ENCODE measurements around the gene ZNF516.

Gene ZNF516

DNA sequence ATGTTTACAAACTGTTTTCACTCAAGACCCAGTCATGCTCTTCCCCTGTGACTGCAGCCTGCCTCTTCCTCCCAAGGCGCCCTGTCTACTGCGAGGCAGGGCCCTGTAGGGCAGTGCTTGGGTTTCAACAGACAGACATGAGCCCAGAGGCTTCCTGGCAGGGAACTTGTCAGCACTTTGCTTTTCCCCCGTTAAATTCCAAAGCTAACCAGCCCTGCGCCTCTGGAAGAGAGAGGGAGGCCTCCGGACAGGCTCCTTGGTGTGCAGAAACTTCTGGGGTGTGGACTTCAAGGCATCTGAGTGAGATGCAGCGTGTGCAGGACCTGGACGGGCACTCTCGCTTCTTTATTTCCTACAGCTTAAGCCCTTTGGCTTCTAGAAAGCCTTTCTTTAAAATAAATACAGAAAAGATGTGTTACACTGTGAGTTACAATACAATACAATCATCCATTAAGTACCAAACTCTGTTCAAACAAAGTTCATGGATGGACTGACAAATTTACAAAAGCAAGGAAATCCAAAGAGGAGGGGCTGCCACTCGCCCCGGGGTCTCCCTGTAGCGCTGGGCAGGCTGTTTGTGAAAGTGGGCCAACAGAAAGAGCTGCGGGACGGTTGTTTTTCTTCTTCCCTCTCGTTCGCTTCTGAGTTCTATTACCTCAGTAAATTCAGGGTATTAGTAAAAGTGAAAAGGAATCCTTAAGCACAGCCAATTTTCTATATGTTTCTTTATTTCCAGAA lies 8.8 kb upstream of the ZNF516 start:
- peak overlapping the region in 1 of 2 donors; percentile 36 for H3K4me3 ChIP-seq (ENCODE audit: low read length in 2 of 2)
- no peaks in the 10 kb centered on the region for H3K27me3 ChIP-seq (ENCODE audit: control insufficient read depth in 3 of 3, insufficient read depth in 3 of 3, low read depth in 1 of 3, low read length in 3 of 3)
- H3K14ac ChIP-seq (ENCODE audit: low read length): no peak overlapping the region
- no peaks in the 10 kb centered on the region for H3K9me3 ChIP-seq (replicated peaks in 1 of 2; ENCODE audit: control insufficient read depth in 2 of 2, insufficient read depth in 1 of 2, low read depth in 1 of 2, low read length in 2 of 2)
- no peak overlapping the region for H4K91ac ChIP-seq (ENCODE audit: low read depth, low read length, poor library complexity)
- H3K23ac ChIP-seq (ENCODE audit: low read depth, low read length, poor library complexity): no peak overlapping the region
- WGBS, 2 donors (ENCODE audit: extremely low coverage in 2 of 2, insufficient read length in 2 of 2, insufficient replicate concordance in 1 of 2): no CpG with 5 or more reads among the region's 15 CpGs
- H4K8ac ChIP-seq (ENCODE audit: low read depth, low read length): no peak overlapping the region
- H2BK120ac ChIP-seq (ENCODE audit: low read depth, low read length): no peak overlapping the region
- no peak for DNase-seq (ENCODE audit: low spot score)
- peak overlapping the region; percentile 61 for H3K27ac ChIP-seq (replicated peaks; ENCODE audit: low read length)
- no peaks in the 10 kb centered on the region for H3K36me3 ChIP-seq (replicated peaks in 1 of 2; ENCODE audit: control insufficient read depth in 2 of 2, insufficient read depth in 2 of 2, low read length in 2 of 2)
- no peak overlapping the region for H3K4me2 ChIP-seq (ENCODE audit: insufficient read depth, low read length, poor library complexity, severe bottlenecking)
- H3K18ac ChIP-seq (ENCODE audit: low read length): peak overlapping the region; percentile 61
- no peaks in the 10 kb centered on the region for H3K79me1 ChIP-seq (ENCODE audit: low read depth, low read length)
- peaks cover 9 to 21% of the 10 kb centered on the region in 2 donors for H3K4me1 ChIP-seq (ENCODE audit: control insufficient read depth in 2 of 2, insufficient read depth in 1 of 2, low read depth in 1 of 2, low read length in 2 of 2)
- H2BK12ac ChIP-seq (ENCODE audit: low read length): no peak overlapping the region
- no peak overlapping the region for H3K4ac ChIP-seq (ENCODE audit: low read length)
- H2BK15ac ChIP-seq (ENCODE audit: low read length): no peak overlapping the region
- H2BK5ac ChIP-seq (ENCODE audit: low read length): no peak overlapping the region
- peak overlapping the region; percentile 95 for H2AFZ ChIP-seq (ENCODE audit: low read length)
- H2AK5ac ChIP-seq (ENCODE audit: low read depth, low read length): no peak overlapping the region
- no peak overlapping the region for H3K9ac ChIP-seq (ENCODE audit: low read depth, low read length, poor library complexity)

DNA sequence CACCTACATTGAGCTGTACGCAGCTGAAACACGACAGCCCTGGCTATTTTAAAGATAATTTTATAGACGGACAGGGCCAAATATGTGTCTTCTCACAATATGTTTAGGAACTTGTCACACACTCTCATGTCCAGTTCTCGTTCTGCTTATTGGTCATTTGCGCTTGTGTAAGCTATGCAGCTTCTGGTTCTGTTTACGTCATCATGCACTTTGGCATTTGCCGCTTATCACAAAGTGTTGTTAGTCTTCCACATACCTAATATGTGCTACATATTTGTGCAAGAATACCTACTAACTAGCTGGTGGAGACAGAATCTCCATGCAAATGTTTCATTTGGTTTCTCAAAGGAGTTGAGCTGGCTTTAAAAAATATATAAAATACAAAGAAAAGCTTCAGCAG lies 7.5 kb upstream of the ZNF516 start:
- no peak overlapping the region for H3K23ac ChIP-seq (ENCODE audit: low read depth, low read length, poor library complexity)
- WGBS, 2 donors (ENCODE audit: extremely low coverage in 2 of 2, insufficient read length in 2 of 2, insufficient replicate concordance in 1 of 2): no CpG with 5 or more reads among the region's 7 CpGs
- H2AFZ ChIP-seq (ENCODE audit: low read length): no peak overlapping the region
- no peak overlapping the region for H3K4me2 ChIP-seq (ENCODE audit: insufficient read depth, low read length, poor library complexity, severe bottlenecking)
- no peak overlapping the region for H4K91ac ChIP-seq (ENCODE audit: low read depth, low read length, poor library complexity)
- H3K79me1 ChIP-seq (ENCODE audit: low read depth, low read length): no peaks in the 10 kb centered on the region
- H3K4ac ChIP-seq (ENCODE audit: low read length): no peak overlapping the region
- H3K9me3 ChIP-seq (replicated peaks in 1 of 2; ENCODE audit: control insufficient read depth in 2 of 2, insufficient read depth in 1 of 2, low read depth in 1 of 2, low read length in 2 of 2): no peaks in the 10 kb centered on the region
- H3K27ac ChIP-seq (replicated peaks; ENCODE audit: low read length): no peak overlapping the region
- H4K8ac ChIP-seq (ENCODE audit: low read depth, low read length): no peak overlapping the region
- no peaks in the 10 kb centered on the region for H3K27me3 ChIP-seq (ENCODE audit: control insufficient read depth in 3 of 3, insufficient read depth in 3 of 3, low read depth in 1 of 3, low read length in 3 of 3)
- no peak overlapping the region for H2BK120ac ChIP-seq (ENCODE audit: low read depth, low read length)
- no peak overlapping the region for H3K4me3 ChIP-seq (ENCODE audit: low read length in 2 of 2)
- no peak overlapping the region for H3K14ac ChIP-seq (ENCODE audit: low read length)
- H2BK5ac ChIP-seq (ENCODE audit: low read length): no peak overlapping the region
- no peak for DNase-seq (ENCODE audit: low spot score)
- H2BK12ac ChIP-seq (ENCODE audit: low read length): no peak overlapping the region
- peaks cover 9 to 21% of the 10 kb centered on the region in 2 donors for H3K4me1 ChIP-seq (ENCODE audit: control insufficient read depth in 2 of 2, insufficient read depth in 1 of 2, low read depth in 1 of 2, low read length in 2 of 2)
- no peak overlapping the region for H3K18ac ChIP-seq (ENCODE audit: low read length)
- H3K9ac ChIP-seq (ENCODE audit: low read depth, low read length, poor library complexity): no peak overlapping the region
- no peak overlapping the region for H2BK15ac ChIP-seq (ENCODE audit: low read length)
- H2AK5ac ChIP-seq (ENCODE audit: low read depth, low read length): no peak overlapping the region
- H3K36me3 ChIP-seq (replicated peaks in 1 of 2; ENCODE audit: control insufficient read depth in 2 of 2, insufficient read depth in 2 of 2, low read length in 2 of 2): no peaks in the 10 kb centered on the region

DNA sequence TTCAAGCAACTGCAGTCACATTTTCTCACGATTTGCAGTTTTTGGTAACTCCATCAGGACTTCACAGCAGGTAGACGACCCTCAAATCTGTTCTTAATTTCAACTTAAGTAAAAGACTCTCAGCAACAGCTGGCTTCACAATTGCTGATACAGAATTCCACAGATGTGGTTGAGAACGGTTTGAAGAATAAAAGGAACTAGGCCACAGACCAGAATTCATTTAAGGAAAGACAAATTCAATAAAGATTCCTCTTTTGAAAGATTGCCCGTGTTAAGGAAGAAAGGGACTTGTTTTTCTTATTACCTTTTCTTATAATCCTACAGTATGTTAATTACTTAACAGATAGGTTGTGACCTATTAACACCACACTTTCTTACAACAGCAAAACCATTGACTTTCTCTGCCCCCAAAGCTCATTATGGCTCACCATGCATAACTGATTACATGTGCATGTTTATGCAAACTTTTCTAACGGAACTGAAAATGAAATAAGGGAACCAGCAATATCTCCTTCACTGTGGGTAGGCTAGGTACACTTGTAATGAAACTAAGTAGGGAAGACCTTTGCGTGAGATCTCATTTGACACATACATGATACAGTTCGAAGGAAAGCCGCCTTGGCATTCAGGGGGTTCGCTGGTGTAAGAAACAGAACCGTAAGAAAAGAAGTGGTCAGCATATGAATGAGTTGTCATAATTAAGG lies 4.7 kb upstream of the ZNF516 start:
- no peak for DNase-seq (ENCODE audit: low spot score)
- Histone ChIP-seq H2BK15ac (ENCODE audit: low read length) (no peak overlapping the region), H4K91ac (ENCODE audit: low read depth, low read length, poor library complexity) (no peak overlapping the region), H3K4me3 (ENCODE audit: low read length in 2 of 2) (no peak overlapping the region), H3K4me1 (ENCODE audit: control insufficient read depth in 2 of 2, insufficient read depth in 1 of 2, low read depth in 1 of 2, low read length in 2 of 2) (peaks cover 12 to 28% of the 10 kb centered on the region in 2 donors), H3K79me1 (ENCODE audit: low read depth, low read length) (no peaks in the 10 kb centered on the region), H3K4ac (ENCODE audit: low read length) (no peak overlapping the region), H2BK120ac (ENCODE audit: low read depth, low read length) (no peak overlapping the region), H3K23ac (ENCODE audit: low read depth, low read length, poor library complexity) (no peak overlapping the region), H3K9ac (ENCODE audit: low read depth, low read length, poor library complexity) (no peak overlapping the region), H2BK5ac (ENCODE audit: low read length) (no peak overlapping the region), H3K36me3 (replicated peaks in 1 of 2; ENCODE audit: control insufficient read depth in 2 of 2, insufficient read depth in 2 of 2, low read length in 2 of 2) (no peaks in the 10 kb centered on the region), H2AFZ (ENCODE audit: low read length) (peak overlapping the region; percentile 43), H3K18ac (ENCODE audit: low read length) (no peak overlapping the region), H3K27me3 (ENCODE audit: control insufficient read depth in 3 of 3, insufficient read depth in 3 of 3, low read depth in 1 of 3, low read length in 3 of 3) (no peaks in the 10 kb centered on the region), H4K8ac (ENCODE audit: low read depth, low read length) (no peak overlapping the region), H3K9me3 (replicated peaks in 1 of 2; ENCODE audit: control insufficient read depth in 2 of 2, insufficient read depth in 1 of 2, low read depth in 1 of 2, low read length in 2 of 2) (no peaks in the 10 kb centered on the region), H3K14ac (ENCODE audit: low read length) (no peak overlapping the region), H3K4me2 (ENCODE audit: insufficient read depth, low read length, poor library complexity, severe bottlenecking) (no peak overlapping the region), H2AK5ac (ENCODE audit: low read depth, low read length) (no peak overlapping the region), H3K27ac (replicated peaks; ENCODE audit: low read length) (peak overlapping the region; percentile 18), H2BK12ac (ENCODE audit: low read length) (no peak overlapping the region)
- no CpG with 5 or more reads among the region's 10 CpGs for WGBS, 2 donors (ENCODE audit: extremely low coverage in 2 of 2, insufficient read length in 2 of 2, insufficient replicate concordance in 1 of 2)

DNA sequence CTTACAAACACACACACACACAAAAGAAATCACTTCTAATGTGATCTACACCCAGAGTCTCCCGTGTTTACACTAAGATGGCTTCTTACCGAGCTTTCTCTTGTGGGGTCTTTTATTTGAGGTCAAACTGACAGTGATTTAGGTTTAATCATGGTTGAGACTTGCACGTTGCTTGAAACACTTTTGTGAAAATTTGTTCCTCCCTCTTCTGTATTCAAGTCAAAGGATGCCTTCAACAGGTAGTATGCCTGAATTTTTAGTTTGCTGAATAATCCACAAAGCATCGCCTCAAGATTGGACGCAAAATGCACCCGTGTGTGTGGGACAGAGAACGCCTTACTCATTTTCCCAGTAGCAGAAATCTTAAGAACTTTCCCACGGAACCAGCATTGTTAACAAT lies 4.0 kb upstream of the ZNF516 start:
- H3K36me3 ChIP-seq (replicated peaks in 1 of 2; ENCODE audit: control insufficient read depth in 2 of 2, insufficient read depth in 2 of 2, low read length in 2 of 2): no peaks in the 10 kb centered on the region

More for the DNA sequence above, 4.0 kb upstream of the ZNF516 start:
- Histone ChIP-seq H4K8ac (ENCODE audit: low read depth, low read length) (no peak overlapping the region), H3K9ac (ENCODE audit: low read depth, low read length, poor library complexity) (no peak overlapping the region), H4K91ac (ENCODE audit: low read depth, low read length, poor library complexity) (no peak overlapping the region), H2BK12ac (ENCODE audit: low read length) (no peak overlapping the region), H2BK120ac (ENCODE audit: low read depth, low read length) (no peak overlapping the region), H3K4ac (ENCODE audit: low read length) (no peak overlapping the region), H3K14ac (ENCODE audit: low read length) (no peak overlapping the region), H2AFZ (ENCODE audit: low read length) (peak overlapping the region; percentile 13), H3K23ac (ENCODE audit: low read depth, low read length, poor library complexity) (no peak overlapping the region), H3K79me1 (ENCODE audit: low read depth, low read length) (peaks cover 2% of the 10 kb centered on the region), H3K4me3 (ENCODE audit: low read length in 2 of 2) (no peak overlapping the region), H2BK5ac (ENCODE audit: low read length) (no peak overlapping the region), H2AK5ac (ENCODE audit: low read depth, low read length) (no peak overlapping the region), H3K18ac (ENCODE audit: low read length) (no peak overlapping the region), H3K4me1 (ENCODE audit: control insufficient read depth in 2 of 2, insufficient read depth in 1 of 2, low read depth in 1 of 2, low read length in 2 of 2) (peaks cover 12 to 24% of the 10 kb centered on the region in 2 donors), H2BK15ac (ENCODE audit: low read length) (no peak overlapping the region), H3K27ac (replicated peaks; ENCODE audit: low read length) (no peak overlapping the region), H3K9me3 (replicated peaks in 1 of 2; ENCODE audit: control insufficient read depth in 2 of 2, insufficient read depth in 1 of 2, low read depth in 1 of 2, low read length in 2 of 2) (no peaks in the 10 kb centered on the region), H3K27me3 (ENCODE audit: control insufficient read depth in 3 of 3, insufficient read depth in 3 of 3, low read depth in 1 of 3, low read length in 3 of 3) (no peaks in the 10 kb centered on the region), H3K4me2 (ENCODE audit: insufficient read depth, low read length, poor library complexity, severe bottlenecking) (no peak overlapping the region)
- no CpG with 5 or more reads among the region's 8 CpGs for WGBS, 2 donors (ENCODE audit: extremely low coverage in 2 of 2, insufficient read length in 2 of 2, insufficient replicate concordance in 1 of 2)
- DNase-seq (ENCODE audit: low spot score): no peak

All from neuronal stem cell (in vitro differentiated cells).